ENCODE results near the gene RSPH10B2.
"Not testable (repeated sequence)": the region's sequence is repeated elsewhere in the genome, so short reads cannot be mapped to it uniquely, and the experiment has no call there.

RSPH10B2 gene

GRCh38 chr7:6753964-6754363 is at the start of gene RSPH10B2:
TSS of gene RSPH10B2 (plus strand) at chr7:6754103. CDS start at chr7:6757678, 3,575 bp downstream.
- not testable (repeated sequence) for DNase-seq

- DNase-seq = peak; percentile 5 to 22
Observed at GRCh38 chr7:6705959-6706665, 47.8 kb upstream of the RSPH10B2 start.

GRCh38 chr7:6706666-6707407 is 47.1 kb upstream of the RSPH10B2 start, which contains the start of gene ZNF12:
TSS of gene ZNF12 (minus strand) at chr7:6706947. CDS start at chr7:6705173, 1,774 bp downstream.
- DNase-seq = peak; percentile 92 to 95

GRCh38 chr7:6708304-6708703 is 45.6 kb upstream of the RSPH10B2 start:
- no peak for DNase-seq

- DNase-seq = no peak
Observed at GRCh38 chr7:6709808-6710207, 44.1 kb upstream of the RSPH10B2 start.

GRCh38 chr7:6714360-6714759 is 39.5 kb upstream of the RSPH10B2 start:
- DNase-seq = no peak

GRCh38 chr7:6715898-6716297 is 38.0 kb upstream of the RSPH10B2 start:
- DNase-seq = not testable (repeated sequence)

- no peak for DNase-seq
Observed at GRCh38 chr7:6718124-6718523, 35.8 kb upstream of the RSPH10B2 start.

- not testable (repeated sequence) for DNase-seq
Observed at GRCh38 chr7:6724351-6724750, 29.6 kb upstream of the RSPH10B2 start.

- no peak for DNase-seq
Observed at GRCh38 chr7:6725003-6725402, 28.9 kb upstream of the RSPH10B2 start.

GRCh38 chr7:6726341-6726740 is 27.6 kb upstream of the RSPH10B2 start:
- not testable (repeated sequence) for DNase-seq

- DNase-seq = no peak
Observed at GRCh38 chr7:6727663-6728062, 26.2 kb upstream of the RSPH10B2 start.

- not testable (repeated sequence) for DNase-seq
Observed at GRCh38 chr7:6728893-6729491, 24.9 kb upstream of the RSPH10B2 start.

- peak; percentile 73 to 77 for DNase-seq
Observed at GRCh38 chr7:6729492-6730342, 24.2 kb upstream of the RSPH10B2 start.

GRCh38 chr7:6730343-6730633 is 23.6 kb upstream of the RSPH10B2 start:
- no peak for DNase-seq

GRCh38 chr7:6738415-6738814 is 15.5 kb upstream of the RSPH10B2 start:
- DNase-seq = not testable (repeated sequence)

- not testable (repeated sequence) for DNase-seq
Observed at GRCh38 chr7:6744410-6745100, 9.3 kb upstream of the RSPH10B2 start.

- not testable (repeated sequence) for DNase-seq
Observed at GRCh38 chr7:6749335-6749734, 4.6 kb upstream of the RSPH10B2 start.

- not testable (repeated sequence) for DNase-seq
Observed at GRCh38 chr7:6750173-6750572, 3.7 kb upstream of the RSPH10B2 start.

GRCh38 chr7:6761186-6761585 is 7.3 kb downstream of the RSPH10B2 start:
- not testable (repeated sequence) for DNase-seq

- DNase-seq = not testable (repeated sequence)
Observed at GRCh38 chr7:6781581-6781980, 27.7 kb downstream of the RSPH10B2 start.

GRCh38 chr7:6789353-6789752 is 35.5 kb downstream of the RSPH10B2 start:
- DNase-seq = not testable (repeated sequence)

All from activated CD4-positive, alpha-beta T cell treated with anti-CD3 and anti-CD28 coated beads for 4 hours (primary cell).